K562 (cell line): ENCODE results near the gene CYSTM1. TPM values are rescaled to one million over a fixed set of nuclear protein-coding genes. Genes with fewer than 3 reads are reported as not detected.
A peak's percentile ranks its signal among the peaks of the same experiment; 100 is the strongest.

Experiments
- C11orf30 ChIP-seq: fragments of 450-650 bp; IDR thresholded peaks from 2 replicates; pipeline ENCODE4 v1.6.1; 2016; ENCODE audit warnings: low read depth, mild to moderate bottlenecking
- HDAC8 ChIP-seq: fragments of 450-650 bp; IDR thresholded peaks from 2 replicates; pipeline ENCODE4 v1.6.1; 2016; ENCODE audit warnings: mild to moderate bottlenecking, missing genetic modification characterization, moderate library complexity, missing compliant biosample characterization
- HDGF ChIP-seq: fragments of 450-650 bp; IDR thresholded peaks from 2 replicates; pipeline ENCODE4 v1.6.1; 2016
- HEY1 ChIP-seq: fragments of 250-450 bp; sonication (Bioruptor Pico); IDR thresholded peaks from 2 replicates; pipeline ENCODE4 v1.5.0; 2020; ENCODE audit warnings: mild to moderate bottlenecking, moderate library complexity, borderline replicate concordance
- MCM2 ChIP-seq: fragments of 450-650 bp; IDR thresholded peaks from 2 replicates; pipeline ENCODE4 v1.6.1; 2017; ENCODE audit warnings: low read depth, mild to moderate bottlenecking
- NEUROD1 ChIP-seq: fragments of 150-350 bp; IDR thresholded peaks from 2 replicates; pipeline ENCODE4 v1.6.1; 2014; ENCODE audit warnings: borderline replicate concordance, low read length, low read depth; ENCODE audit not compliant: partially characterized antibody
- NFRKB ChIP-seq: fragments of 450-650 bp; IDR thresholded peaks from 2 replicates; pipeline ENCODE4 v1.6.1; 2016; ENCODE audit warnings: low read depth
- NR2F6 ChIP-seq: fragments of 450-650 bp; formaldehyde crosslinking; IDR thresholded peaks from 2 replicates; pipeline ENCODE4 v1.4.0; 2020; ENCODE audit warnings: mild to moderate bottlenecking
- PRPF4 ChIP-seq: fragments of 200-400 bp; formaldehyde crosslinking; IDR thresholded peaks from one replicate; pipeline ENCODE4 v1.6.1; 2017; ENCODE audit warnings: low read length, low read depth, mild to moderate bottlenecking; ENCODE audit not compliant: insufficient read depth, poor library complexity, severe bottlenecking
- RBM14 ChIP-seq: fragments of 200-400 bp; formaldehyde crosslinking; IDR thresholded peaks from 2 replicates; pipeline ENCODE4 v1.6.1; 2018; ENCODE audit warnings: low read depth, mild to moderate bottlenecking, low read length, moderate library complexity, borderline replicate concordance; ENCODE audit not compliant: insufficient read depth
- SFPQ ChIP-seq: fragments of 200-400 bp; formaldehyde crosslinking; IDR thresholded peaks from 2 replicates; pipeline ENCODE4 v1.6.1; 2017; ENCODE audit warnings: mild to moderate bottlenecking, low read depth, low read length, moderate library complexity
- TCF7L2 ChIP-seq: fragments of 150-350 bp; IDR thresholded peaks from 2 replicates; pipeline ENCODE4 v1.6.1; 2016; ENCODE audit warnings: low read depth, mild to moderate bottlenecking, low read length, moderate library complexity
- TFE3 ChIP-seq: fragments of 450-650 bp; formaldehyde crosslinking; IDR thresholded peaks from 2 replicates; pipeline ENCODE4 v1.4.0; 2020; ENCODE audit warnings: mild to moderate bottlenecking, mixed read lengths
- THRB ChIP-seq: fragments of 450-650 bp; formaldehyde crosslinking; conservative IDR thresholded peaks from 2 replicates; pipeline ENCODE4 v1.4.0; 2022; ENCODE audit warnings: mild to moderate bottlenecking, missing genetic modification characterization
- ZNF316 ChIP-seq: fragments of 450-650 bp; IDR thresholded peaks from 2 replicates; pipeline ENCODE4 v1.6.1; 2016
- ZNF75A ChIP-seq: fragments of 450-650 bp; formaldehyde crosslinking; IDR thresholded peaks from 2 replicates; pipeline ENCODE4 v1.4.0; 2020; ENCODE audit warnings: mild to moderate bottlenecking
- ZNF766 ChIP-seq: fragments of 200-800 bp; sonication (Bioruptor generic); conservative IDR thresholded peaks from 2 replicates; pipeline ENCODE4 v1.6.1; 2016; ENCODE audit warnings: missing genetic modification characterization, missing compliant biosample characterization
- polyA plus RNA-seq, 8 experiments: library from polyadenylated mRNA; depleted of rRNA in 4 of 8; stranded (reverse) in 5 of 8; unstranded in 3 of 8; fragments of >200 nt; fragmentation: Nextera tagmentation in 2 of 8; fragmentation: Illumina TruSeq in 1 of 8; extraction: Ambion mirVana in 2 of 8; extraction: Trizol in 1 of 8; gene quantifications; 2 replicates each; pipeline versions ENCODE4 v1.2.1 to v1.2.3, GENCODE V29; 2011 to 2014; ENCODE audit warnings: inconsistent platforms in 1 of 8, missing spikeins in 1 of 8
- total RNA-seq, 7 experiments: library from RNA; depleted of rRNA in 6 of 7; stranded (reverse); fragments of >200 nt in 6 of 7; fragmentation: Illumina TruSeq in 2 of 7; extraction: Trizol in 2 of 7; gene quantifications; 2 replicates each; pipeline versions ENCODE4 v1.2.1 to v1.2.3, GENCODE V29; 2011 to 2021; ENCODE audit warnings: low replicate concordance in 1 of 7

CYSTM1 gene
- total and polyA plus RNA-seq, 9 of the 15 experiments (the other 6 are each of a cell fraction or from before 2014, with no cell fraction given): 76.1 to 422 (median 108) TPM

- TF ChIP-seq TFE3 (CRISPR knock-in tag) (peak; percentile 25; the same call in 1 of the 2 replicates), THRB (no peak), ZNF316 (peak; percentile 42), HDAC8 (0 out of 2 replicates have a peak, but pooled peaks have one; percentile 28), HEY1 (no peak), NEUROD1 (no peak), NFRKB (no peak), RBM14 (no peak), HDGF (no peak), C11orf30 (no peak), NR2F6 (no peak), ZNF766 (CRISPR knock-in tag) (peak; percentile 94), ZNF75A (CRISPR knock-in tag) (no peak), MCM2 (no peak), PRPF4 (no peak), TCF7L2 (no peak), SFPQ (no peak)
Observed at GRCh38 chr5:140189253-140189652, 14.3 kb downstream of the CYSTM1 start (continued).
